ENCODE data around the gene OR2B2.
"Not testable (repeated sequence)": the region's sequence is repeated elsewhere in the genome, so short reads cannot be mapped to it uniquely, and the experiment has no call there.

The OR2B2 gene

DNA sequence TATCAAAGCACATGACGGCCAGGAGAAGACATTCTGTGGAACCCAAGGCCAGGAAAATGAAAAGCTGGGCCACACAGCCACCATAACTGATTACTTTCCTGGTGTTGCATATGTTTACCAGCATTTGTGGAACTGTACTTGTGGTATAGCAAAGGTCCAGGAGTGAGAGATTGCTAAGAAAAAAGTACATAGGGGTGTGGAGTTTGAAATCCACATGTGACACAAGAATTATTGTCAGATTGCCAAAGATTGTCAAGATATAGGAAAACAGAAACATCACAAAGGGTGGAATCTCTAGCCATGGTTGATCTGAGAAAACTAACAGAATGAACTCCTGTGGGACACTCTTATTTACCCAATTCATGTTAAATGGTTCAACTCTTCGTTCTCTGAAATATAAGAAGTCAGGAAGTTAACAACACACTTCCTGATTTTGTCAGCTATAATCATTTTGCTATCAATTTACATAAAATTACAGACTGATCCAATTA, at the start of gene OR2B2:
OR2B2 (minus strand) TSS at position 441 of the 491 bp plus-strand sequence; CDS start at position 364, 77 bp downstream.
- DNase-seq = no peak

DNA sequence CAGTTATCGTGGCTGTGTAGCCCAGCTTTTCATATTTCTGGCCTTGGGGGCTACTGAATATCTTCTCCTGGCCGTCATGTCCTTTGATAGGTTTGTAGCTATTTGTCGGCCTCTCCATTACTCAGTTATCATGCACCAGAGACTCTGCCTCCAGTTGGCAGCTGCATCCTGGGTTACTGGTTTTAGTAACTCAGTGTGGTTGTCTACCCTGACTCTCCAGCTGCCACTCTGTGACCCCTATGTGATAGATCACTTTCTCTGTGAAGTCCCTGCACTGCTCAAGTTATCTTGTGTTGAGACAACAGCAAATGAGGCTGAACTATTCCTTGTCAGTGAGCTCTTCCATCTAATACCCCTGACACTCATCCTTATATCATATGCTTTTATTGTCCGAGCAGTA, 45.3 kb upstream of the OR2B2 start:
- DNase-seq = no peak

DNA sequence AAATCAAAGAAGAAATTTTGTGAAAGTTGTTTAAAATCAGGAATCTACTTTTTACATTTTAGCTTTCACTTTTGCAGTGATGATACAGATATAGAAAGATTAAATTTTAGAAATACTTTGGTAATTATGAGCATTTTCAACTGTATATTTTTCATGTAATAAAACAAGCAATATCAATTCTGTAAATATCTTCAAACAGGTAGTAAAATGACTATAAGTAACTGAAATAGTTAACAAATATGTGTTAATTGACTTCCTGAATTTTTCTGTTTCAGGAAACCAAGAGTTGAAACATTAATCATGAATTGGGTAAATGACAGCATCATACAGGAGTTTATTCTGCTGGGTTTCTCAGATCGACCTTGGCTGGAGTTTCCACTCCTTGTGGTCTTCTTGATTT, 44.7 kb upstream of the OR2B2 start, which contains the start of gene OR2B6:
OR2B6 (plus strand) TSS at position 301 of the 400 bp plus-strand sequence; CDS start at position 301, 0 bp downstream.
- DNase-seq = no peak

DNA sequence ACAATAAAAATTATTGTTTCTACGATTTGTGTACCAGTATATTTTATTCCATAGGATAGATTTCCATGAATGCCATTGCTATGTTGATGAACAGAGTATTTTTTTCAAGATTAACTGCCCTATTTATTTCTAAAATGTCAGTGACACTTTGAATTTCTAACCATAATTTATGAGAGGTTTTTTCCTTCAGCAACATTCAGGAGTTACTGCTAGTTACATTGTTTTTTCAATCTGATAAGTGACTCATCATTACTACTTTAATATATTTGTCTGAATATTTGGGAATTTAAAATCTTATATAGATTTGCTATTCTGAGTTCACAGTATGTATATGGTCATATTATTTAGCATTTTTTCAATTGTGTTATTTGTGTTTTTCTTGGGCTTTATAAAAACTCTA, 38.8 kb upstream of the OR2B2 start:
- no peak for DNase-seq

DNA sequence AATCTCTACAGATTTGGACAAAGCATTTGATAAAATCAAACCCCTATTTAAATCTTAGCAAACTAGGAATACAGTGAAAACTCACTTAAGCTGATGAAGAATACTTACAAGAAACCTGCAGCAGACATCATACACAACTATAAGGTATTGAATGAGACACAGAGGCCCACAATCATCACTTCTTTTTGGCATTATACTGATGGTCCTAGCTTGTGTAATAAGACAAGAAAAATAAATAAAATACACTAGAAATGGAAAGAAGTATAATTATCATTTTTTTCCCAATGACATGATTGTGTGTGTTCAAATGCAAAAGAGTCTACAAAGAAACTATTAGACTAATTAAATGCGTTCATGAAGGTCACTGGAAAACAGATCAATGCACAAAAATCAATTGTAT, 36.0 kb upstream of the OR2B2 start:
- DNase-seq = no peak

DNA sequence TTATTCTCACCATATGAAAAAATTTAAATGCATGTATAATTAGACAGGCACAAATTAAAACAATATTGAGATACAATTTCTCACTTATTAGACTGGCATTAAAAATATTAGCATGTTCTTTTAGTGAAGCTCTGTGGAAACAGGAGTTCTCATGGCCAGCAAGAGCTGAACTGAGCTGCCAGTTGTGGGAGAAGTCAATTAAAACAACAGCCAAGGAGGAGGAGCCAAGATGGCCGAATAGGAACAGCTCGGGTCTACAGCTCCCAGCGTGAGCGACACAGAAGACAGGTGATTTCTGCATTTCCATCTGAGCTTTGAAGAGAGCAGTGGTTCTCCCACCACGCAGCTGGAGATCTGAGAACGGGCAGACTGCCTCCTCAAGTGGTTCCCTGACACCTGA, 30.9 kb upstream of the OR2B2 start:
- DNase-seq = not testable (repeated sequence)

DNA sequence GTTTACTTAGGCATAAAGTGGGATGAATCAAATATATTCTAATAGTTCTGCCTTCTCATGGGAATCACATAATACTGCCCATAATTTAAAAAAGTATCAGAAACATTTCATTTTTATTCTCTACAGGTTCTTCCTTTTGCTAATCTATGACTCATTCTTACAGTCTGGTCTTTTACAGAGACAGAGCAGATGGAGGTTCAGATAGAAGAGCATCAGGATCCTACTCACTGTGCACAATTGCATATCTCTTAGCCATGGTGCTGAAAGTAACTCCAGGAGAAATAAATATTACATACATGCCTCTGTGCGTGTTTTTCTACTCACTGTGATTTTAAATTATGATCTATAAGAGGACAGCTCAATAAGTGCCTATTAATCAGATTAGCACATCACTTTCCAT, 28.6 kb upstream of the OR2B2 start:
- no peak for DNase-seq

DNA sequence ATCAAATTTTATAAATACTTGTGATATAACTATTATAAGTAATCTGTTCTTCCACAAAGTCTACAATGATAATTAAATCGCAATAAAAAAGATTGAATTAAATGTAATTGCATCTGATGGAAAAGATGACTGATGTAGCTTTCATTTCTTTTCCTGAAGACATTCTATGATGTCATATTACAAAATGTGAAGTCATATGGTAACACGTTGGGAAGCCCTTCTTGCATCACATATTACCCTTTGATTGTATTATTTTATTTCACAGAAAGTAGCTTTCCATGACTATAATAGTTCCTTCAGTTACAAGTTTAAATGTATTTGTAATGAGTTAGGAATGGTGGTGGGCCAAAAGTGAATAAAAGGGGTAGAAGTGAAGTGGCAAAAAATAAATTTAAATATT, 19.0 kb upstream of the OR2B2 start:
- no peak for DNase-seq

DNA sequence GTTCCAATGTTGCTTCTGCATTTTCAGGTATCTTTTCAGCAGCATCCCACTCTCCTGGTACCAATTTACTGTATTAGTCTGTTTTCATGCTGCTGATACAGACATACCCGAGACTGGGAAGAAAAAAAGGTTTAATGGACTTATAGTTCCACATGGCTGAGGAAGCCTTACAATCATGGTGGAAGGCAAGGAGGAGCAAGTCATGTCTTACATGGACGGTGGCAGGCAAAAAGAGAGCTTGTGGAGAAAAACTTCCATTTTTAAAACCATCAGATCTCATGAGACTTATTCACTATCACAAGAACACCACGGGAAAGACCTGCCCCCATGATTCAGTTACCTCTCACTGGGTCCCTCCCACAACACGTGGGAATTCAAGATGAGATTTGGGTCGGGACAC, 17.7 kb upstream of the OR2B2 start:
- DNase-seq = not testable (repeated sequence)

DNA sequence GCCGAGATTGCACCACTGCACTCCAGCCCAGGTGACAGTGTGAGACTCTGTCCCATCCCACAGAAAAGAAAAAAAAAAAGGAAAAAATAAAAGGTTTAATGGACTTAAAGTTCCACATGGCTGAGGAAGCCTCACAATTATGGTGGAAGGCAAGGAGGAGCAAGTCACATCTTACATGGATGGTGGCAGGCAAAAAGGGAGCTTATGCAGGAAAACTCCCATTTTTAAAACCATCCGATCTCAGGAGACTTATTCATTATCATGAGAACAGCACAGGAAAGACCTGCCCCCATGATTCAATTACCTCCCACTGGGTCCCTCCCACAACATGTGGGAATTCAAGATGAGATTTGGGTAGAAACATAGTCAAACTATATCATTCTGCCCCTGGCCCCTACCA, 15.8 kb upstream of the OR2B2 start:
- not testable (repeated sequence) for DNase-seq

DNA sequence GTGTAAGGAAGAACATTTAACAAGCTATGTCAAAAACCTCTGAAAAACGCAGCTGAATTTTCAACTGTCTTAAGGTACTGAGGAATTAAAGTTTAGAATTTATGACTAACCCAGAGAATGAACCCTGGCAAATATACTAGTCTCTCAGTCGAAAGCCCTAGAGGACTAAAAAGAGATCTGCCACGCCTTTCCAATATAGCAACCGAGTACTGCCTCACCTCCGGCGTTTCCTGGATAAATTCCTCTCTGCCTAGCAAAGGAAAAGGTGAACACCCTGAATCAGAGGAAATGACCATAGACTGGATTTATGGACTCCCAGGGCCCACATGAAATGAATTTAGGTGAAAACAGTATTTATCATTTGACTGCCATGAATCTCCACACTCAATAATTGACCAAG, 12.0 kb upstream of the OR2B2 start:
- no peak for DNase-seq

DNA sequence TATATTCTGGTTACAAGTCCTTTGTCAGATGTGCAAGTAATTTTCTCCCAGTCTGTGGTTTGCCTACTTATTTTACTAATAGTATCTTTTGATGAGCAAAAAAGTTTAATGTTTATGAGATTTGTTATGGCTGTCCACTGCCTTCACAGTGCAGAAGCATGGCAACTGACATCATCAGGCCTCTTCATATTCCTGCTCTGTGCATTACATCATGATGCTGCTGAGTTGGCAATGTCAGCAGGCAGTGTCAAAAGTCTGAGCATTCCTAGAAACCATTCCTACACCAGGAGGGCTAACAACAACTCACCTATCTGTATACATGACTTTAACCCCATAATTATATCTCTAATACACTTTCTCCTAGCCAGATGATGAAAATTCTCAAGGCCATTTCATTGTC, 10.8 kb upstream of the OR2B2 start:
- DNase-seq = no peak

DNA sequence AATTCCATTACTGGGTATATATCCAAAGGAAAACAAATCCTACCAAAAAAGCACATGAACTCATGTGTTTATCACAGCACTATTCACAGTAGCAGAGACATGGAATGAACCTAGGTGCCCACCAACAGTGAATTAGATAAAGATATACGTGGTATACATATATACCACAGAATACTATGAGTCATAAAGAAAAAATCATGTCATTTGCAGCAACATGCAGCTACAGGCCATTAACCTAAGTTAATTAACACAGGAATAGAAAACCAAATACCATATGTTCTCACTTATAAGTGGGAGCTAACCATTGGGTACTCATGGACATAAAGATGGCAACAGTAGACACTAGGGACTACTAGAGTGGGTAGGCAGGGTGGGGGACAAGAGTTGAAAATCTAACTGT, 4.2 kb downstream of the OR2B2 start:
- DNase-seq = no peak

DNA sequence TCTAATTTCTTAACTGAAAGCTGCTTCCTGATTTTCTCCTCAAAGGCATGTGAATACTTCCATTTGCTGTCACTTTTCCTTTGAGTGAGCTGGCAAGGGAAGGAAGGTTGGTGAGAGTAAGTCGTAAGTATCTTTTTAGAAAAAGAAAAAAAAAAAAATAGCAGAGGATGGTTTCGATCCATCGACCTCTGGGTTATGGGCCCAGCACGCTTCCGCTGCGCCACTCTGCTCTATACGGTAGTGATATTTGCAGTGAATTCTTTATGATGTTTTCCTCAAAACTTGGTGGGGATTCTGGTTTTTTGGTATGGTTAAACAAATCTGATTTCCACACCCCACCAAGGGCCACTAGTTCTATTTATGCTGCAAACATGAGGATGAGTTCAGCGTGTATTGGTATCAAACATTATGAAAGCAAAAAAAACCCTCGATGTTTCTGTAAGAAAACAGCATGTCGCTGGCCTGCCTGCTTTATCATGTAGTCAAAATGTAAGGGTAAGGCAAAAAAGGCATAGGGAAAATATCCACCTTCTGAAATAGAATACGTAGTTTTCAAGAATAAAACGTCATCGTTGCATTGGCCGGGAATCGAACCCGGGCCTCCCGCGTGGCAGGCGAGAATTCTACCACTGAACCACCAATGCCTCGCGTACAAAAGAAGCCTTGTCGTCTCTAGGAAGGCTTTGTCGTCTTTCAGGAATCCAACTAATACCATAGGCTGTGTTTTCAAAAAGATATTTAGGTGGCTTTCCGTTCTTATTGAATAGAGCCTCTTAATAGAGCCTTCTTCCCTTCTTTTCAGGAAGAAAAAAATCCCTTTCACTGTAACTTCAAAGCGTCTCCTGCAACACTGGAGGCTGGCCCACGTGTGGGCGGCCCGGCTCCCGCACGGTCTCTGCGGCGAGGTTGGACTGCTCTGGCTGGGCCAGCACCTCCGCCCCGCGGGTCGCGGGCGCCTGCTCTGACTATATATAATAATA, 9.6 kb downstream of the OR2B2 start:
- peak; percentile 88 for DNase-seq

DNA sequence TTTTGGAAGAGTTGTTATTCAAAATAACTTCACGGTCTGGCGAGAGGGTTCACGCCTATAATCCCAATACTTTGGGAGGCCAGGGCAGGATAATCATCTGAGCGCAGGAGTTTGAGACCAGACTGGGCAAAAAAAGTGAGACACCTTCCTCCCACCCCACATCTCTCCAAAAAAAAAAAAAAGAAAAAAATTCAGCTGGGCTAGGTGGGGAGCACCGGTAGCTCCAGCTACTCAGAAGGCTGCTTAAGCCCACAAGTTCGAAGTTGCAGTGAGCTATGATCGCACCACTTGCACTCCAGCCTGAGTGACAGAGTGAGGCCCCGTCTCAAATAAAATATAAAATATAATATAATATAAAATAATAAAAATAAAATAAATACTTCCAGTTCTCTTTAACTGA, 10.4 kb downstream of the OR2B2 start:
- no peak for DNase-seq

DNA sequence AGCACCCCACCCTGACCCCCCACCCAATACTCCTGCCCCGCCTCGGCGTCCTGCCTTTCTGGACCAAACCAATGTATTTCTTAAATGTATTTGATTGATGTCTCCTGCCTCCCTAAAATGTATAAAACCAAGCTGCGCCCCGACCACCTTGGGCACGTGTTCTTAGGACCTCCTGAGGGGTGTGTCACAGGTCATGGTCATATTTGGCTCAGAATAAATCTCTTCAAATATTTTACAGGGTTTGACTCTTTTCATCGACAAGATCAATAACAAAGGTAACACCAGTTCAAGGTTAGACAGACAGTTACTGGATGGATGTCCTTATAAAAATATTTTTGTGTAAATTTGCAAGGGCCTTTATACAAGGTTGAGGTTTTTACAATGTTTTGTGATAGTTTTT, 12.0 kb downstream of the OR2B2 start:
- DNase-seq = not testable (repeated sequence)

DNA sequence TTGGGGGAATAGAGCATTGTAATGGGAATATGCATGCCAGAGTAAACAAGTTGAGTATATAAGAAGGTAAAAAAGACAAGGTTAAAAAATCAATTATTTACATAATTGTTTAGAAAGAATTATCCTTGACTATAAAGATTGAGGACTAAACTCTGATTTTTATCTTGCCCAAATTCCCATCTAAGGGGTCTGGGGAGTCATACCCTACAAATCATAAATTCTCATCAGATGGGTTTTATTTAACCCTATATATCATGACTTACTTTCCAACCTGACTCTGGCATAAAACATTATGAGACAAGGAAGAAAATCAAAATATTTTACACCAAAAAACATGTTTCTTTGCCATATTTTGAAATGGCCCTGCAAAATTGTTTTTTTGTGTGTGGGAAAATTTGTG, 12.7 kb downstream of the OR2B2 start:
- no peak for DNase-seq

DNA sequence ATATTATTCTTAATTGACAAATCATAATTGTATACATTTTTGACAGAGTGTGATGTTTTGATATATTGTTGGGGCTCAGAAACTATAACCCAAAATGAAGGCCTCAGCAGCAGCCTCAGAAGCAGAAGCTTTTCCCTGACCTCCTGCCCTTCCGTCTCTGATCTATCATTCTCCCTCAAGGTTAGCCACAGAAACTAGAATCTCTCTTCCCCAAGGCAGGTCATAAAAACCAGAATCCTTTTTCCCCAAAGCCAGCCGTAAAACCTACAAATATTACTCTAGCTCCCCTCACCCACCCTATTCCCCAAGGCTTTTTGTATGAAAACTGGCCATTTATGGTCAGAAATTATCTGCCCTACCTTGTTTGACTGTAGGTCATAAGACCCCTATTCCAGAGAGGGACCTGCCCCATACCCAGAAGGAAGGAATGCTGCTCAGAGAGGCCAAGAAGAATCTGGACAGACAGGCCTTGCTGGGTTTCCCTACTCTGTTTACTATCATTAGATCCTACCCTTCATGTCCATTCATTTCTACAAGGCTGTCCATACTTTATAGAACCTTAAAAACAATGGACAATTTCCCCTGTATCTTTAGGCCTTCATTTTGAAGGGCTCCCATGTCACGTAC, 14.5 kb downstream of the OR2B2 start:
- no peak for DNase-seq

DNA sequence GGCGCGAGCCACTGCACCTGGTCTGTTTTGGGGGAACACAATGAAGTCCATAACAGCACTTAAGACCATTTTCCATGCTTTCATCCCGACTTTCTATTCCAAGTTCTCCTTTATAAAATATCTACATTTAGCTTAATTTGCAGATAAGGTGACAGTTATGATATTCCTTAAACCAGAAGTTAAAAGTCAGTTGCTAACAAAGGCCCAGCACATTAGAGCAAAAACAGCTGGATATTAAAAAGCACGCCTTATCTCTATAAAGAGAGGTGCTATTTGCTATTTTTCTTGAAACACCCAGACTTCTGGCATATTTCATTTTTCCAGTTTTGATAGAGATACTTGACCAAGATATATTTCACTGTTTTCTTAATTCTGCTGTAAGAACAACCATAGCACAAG, 15.8 kb downstream of the OR2B2 start:
- DNase-seq = no peak

DNA sequence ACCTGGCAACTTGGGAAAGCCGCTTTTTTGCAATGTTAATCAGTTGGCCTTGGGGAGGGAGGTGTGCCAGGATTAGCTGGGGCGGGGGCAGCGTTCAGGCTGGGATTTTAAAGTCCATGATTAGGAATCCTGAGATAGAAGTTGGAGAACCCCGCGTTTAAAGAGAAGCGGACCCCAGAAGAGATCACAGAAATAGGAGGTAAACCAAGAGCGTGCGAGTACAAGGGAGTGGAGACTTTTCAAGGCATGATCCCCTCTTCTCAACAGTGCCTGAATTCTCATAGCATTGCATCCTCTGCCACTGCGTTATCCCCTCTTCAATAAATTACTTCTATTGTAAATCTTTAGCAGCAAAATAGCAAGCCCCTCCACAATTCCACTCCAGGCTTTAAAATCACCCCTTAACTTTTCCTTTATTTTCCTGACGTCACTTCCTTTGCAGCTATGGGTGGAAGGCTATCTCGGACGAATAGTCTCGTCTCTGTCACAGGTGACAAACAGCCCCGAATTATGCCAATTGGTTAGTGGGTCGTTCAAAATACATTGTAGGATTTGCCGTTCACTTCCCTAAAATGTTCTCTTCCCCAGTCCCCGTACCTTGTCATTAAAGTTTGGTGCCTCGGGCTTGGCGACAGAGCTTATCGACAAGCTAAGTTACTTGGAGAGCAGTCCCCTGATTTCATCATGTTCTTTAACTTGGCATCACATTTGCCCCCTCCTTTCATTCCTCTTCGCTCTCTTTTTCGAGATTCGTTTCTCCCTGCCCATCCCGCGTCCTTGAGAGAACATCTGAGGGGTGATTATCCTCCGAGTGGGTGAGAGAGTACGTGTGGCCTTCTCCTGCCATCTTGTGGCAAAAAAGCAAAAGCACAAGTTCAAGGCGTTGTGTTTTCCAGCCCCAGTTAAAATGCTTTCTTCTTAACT, 17.1 kb downstream of the OR2B2 start:
- DNase-seq = no peak

DNA sequence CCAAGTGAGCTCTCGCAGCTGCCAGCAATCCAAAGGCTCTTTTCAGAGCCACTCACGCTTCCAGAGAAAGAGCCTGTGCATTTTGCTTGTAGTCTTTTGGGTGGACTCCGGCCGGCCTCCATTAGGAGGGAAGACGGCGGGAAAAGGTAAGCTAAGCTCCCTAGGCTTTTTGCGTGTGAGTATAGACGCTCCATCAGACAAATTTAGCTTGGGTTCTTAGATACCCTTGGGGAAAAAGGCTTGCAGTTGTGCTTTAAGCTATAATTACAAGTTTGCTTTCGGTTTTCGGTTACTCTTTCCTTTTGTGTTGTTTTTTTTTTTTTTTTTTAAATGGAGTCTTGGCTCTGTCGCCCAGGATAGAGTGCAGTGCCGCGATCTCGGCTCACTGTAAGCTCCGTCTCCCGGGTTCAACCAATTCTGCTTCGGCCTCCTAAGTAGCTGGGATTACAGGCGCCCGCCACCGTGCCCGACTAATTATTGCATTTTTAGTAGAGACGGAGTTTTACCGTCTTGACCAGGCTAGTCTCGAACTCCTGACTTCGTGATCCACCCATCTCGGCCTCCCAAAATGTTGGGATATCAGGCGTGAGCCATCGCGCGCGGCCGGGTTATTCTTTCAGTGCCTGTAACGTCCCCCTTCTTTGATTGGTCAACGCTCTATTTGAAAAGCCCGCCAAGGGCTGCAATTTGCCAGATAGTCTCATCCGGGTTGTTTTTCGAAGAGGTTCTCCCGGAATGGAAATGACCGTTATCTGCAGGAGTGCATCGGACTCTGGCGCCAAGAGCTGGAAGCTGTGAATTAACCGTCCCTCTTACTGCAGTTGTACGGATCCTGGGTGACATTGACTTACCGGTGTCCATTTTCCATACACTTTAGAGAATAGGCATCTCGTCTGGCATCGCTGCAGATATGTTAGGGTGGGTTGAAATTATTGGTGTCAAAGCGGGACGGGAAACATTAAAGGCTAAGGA, 18.1 kb downstream of the OR2B2 start:
- DNase-seq = peak; percentile 77
